ENCODE data around the gene MATR3. TPM values are rescaled to one million over a fixed set of nuclear protein-coding genes. Genes with fewer than 3 reads are reported as not detected.
A peak's percentile ranks its signal among the peaks of the same experiment; 100 is the strongest.

The MATR3 gene
- total and polyA plus RNA-seq, 10 of the 15 experiments (the other 5 are each of a cell fraction or from before 2014, with no cell fraction given): 134 to 401 (median 221) TPM

DNA sequence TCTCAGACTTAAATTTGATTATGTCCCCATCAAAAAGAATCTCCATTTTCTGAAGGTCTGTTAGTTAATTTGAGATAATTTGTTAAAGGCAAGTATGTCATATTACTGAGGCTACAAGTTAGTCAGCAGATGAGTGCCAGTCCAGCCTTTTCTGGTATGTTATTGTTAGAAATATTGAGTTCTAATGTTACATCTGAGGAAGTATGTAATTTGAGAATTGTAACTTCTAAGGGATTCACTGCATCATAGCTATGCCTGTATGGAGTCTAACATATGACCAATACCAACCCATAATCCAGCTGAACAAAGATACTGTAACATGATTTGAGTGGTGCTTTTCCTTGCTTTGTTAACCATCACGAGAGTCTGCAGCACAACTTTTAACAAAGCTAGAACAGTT, 75.6 kb downstream of the MATR3 start:
- ChIA-PET CTCF (interaction anchor here (1.1 to 2.8 kb wide), 8 partner anchors 18 to 117 kb away, joined by 3 to 17 read pairs (median 3); partner anchors contain the start of genes MZB1 and PAIP2), SMC1A (ENCODE audit: uncharacterized antibody, unreplicated experiment) (interaction anchor here (0.5 to 1.9 kb wide), 4 partner anchors 11 to 163 kb away, joined by 3 to 6 read pairs (median 5); no protein-coding TSS in a partner anchor), RAD21 (ENCODE audit: unreplicated experiment) (interaction anchor here (0.7 to 1.0 kb wide), 2 partner anchors 19 to 22 kb away, joined by 3 read pairs; no protein-coding TSS in a partner anchor), POLR2A (interaction anchor here (1.2 to 1.4 kb wide), 2 partner anchors 56 to 85 kb away, joined by 3 to 4 read pairs; no protein-coding TSS in a partner anchor)
- no peak for DNase-seq (ENCODE audit: low read depth, low spot score)
- TSS peak; percentile 68 for BruUV-seq (replicated peaks)
- in situ Hi-C loops (cut with MboI): no loop called here
- no peaks in the 10 kb centered on the region for H3K4me1 ChIP-seq (ENCODE audit: control insufficient read depth, insufficient read depth, low read length)
- no peaks in the 10 kb centered on the region for H3K9me3 ChIP-seq (replicated peaks; ENCODE audit: control insufficient read depth, insufficient read depth, low read length)
- H3K9ac ChIP-seq (ENCODE audit: control insufficient read depth, insufficient read depth, low read length): no peak overlapping the region
- no peak overlapping the region for H3K4me3 ChIP-seq
- no peaks in the 10 kb centered on the region for H3K27me3 ChIP-seq (replicated peaks in 1 of 2; ENCODE audit: control insufficient read depth in 2 of 2, insufficient read depth in 2 of 2, low read length in 1 of 2)
- no peak overlapping the region for H3K27ac ChIP-seq (ENCODE audit: control insufficient read depth, insufficient read depth)
- WGBS (ENCODE audit: insufficient coverage, insufficient replicate concordance, low lambda C conversion rate, missing lambda C conversion rate): 93% methylated on average over 1 of the region's 1 CpG
- FAIRE-seq: no peak
- H3K36me3 ChIP-seq (ENCODE audit: control insufficient read depth in 2 of 2, insufficient read depth in 2 of 2, low read length in 1 of 2): peaks cover 6 to 19% of the 10 kb centered on the region in 2 experiments; a peak in 3 of 4 replicates
- no peaks in the 10 kb centered on the region for H3K79me2 ChIP-seq (ENCODE audit: control insufficient read depth, insufficient read depth, low read length)
- intact Hi-C loops (cut with micrococcal nuclease; ENCODE audit: unreplicated experiment): no loop called here
- no peak overlapping the region for H3K4me2 ChIP-seq (ENCODE audit: control insufficient read depth, insufficient read depth)
- H4K20me1 ChIP-seq (ENCODE audit: control insufficient read depth, insufficient read depth): no peaks in the 10 kb centered on the region
- no peak for ATAC-seq
- H2AFZ ChIP-seq (ENCODE audit: control insufficient read depth, low read depth, low read length): no peak overlapping the region
- no peak for TF ChIP-seq ETV6 (conservative IDR thresholded peaks at IDR 0.05 in 1 of 2, IDR thresholded peaks at IDR 0.05 in 1 of 2; ENCODE audit: borderline replicate concordance in 1 of 2, low read depth in 1 of 2)
- no peak for TF ChIP-seq ATF7 (IDR thresholded peaks at IDR 0.05; ENCODE audit: low read depth)
- TF ChIP-seq TAF1 (IDR thresholded peaks at IDR 0.05; ENCODE audit: borderline replicate concordance, low read depth, low read length): no peak
- TF ChIP-seq PAX5 (IDR thresholded peaks at IDR 0.05; ENCODE audit: borderline replicate concordance, low read depth, low read length): no peak
- TF ChIP-seq SUPT20H (IDR thresholded peaks at IDR 0.05; ENCODE audit: borderline replicate concordance, control insufficient read depth, low read depth, low read length): no peak
- no peak for TF ChIP-seq CREM (IDR thresholded peaks at IDR 0.05; ENCODE audit: low read depth)
- TF ChIP-seq, protein P1, sequence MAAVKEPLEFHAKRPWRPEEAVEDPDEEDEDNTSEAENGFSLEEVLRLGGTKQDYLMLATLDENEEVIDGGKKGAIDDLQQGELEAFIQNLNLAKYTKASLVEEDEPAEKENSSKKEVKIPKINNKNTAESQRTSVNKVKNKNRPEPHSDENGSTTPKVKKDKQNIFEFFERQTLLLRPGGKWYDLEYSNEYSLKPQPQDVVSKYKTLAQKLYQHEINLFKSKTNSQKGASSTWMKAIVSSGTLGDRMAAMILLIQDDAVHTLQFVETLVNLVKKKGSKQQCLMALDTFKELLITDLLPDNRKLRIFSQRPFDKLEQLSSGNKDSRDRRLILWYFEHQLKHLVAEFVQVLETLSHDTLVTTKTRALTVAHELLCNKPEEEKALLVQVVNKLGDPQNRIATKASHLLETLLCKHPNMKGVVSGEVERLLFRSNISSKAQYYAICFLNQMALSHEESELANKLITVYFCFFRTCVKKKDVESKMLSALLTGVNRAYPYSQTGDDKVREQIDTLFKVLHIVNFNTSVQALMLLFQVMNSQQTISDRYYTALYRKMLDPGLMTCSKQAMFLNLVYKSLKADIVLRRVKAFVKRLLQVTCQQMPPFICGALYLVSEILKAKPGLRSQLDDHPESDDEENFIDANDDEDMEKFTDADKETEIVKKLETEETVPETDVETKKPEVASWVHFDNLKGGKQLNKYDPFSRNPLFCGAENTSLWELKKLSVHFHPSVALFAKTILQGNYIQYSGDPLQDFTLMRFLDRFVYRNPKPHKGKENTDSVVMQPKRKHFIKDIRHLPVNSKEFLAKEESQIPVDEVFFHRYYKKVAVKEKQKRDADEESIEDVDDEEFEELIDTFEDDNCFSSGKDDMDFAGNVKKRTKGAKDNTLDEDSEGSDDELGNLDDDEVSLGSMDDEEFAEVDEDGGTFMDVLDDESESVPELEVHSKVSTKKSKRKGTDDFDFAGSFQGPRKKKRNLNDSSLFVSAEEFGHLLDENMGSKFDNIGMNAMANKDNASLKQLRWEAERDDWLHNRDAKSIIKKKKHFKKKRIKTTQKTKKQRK (IDR thresholded peaks at IDR 0.05; ENCODE audit: low read depth, low read length): no peak
- no peak for TF ChIP-seq HCFC1 (IDR thresholded peaks at IDR 0.05; ENCODE audit: low read length)
- no peak for TF ChIP-seq TCF12 (IDR thresholded peaks at IDR 0.05; ENCODE audit: low read depth, low read length)
- no peak for TF ChIP-seq IKZF2 (IDR thresholded peaks at IDR 0.05)
- TF ChIP-seq, protein P2, sequence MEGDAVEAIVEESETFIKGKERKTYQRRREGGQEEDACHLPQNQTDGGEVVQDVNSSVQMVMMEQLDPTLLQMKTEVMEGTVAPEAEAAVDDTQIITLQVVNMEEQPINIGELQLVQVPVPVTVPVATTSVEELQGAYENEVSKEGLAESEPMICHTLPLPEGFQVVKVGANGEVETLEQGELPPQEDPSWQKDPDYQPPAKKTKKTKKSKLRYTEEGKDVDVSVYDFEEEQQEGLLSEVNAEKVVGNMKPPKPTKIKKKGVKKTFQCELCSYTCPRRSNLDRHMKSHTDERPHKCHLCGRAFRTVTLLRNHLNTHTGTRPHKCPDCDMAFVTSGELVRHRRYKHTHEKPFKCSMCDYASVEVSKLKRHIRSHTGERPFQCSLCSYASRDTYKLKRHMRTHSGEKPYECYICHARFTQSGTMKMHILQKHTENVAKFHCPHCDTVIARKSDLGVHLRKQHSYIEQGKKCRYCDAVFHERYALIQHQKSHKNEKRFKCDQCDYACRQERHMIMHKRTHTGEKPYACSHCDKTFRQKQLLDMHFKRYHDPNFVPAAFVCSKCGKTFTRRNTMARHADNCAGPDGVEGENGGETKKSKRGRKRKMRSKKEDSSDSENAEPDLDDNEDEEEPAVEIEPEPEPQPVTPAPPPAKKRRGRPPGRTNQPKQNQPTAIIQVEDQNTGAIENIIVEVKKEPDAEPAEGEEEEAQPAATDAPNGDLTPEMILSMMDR (IDR thresholded peaks at IDR 0.05 in 2 of 3, conservative IDR thresholded peaks at IDR 0.05 in 1 of 3; ENCODE audit: control insufficient read depth in 2 of 3, extremely low read depth in 1 of 3, insufficient read depth in 1 of 3, low read depth in 3 of 3, low read length in 3 of 3): no peak
- no peak for TF ChIP-seq FOXM1 (IDR thresholded peaks at IDR 0.05; ENCODE audit: low read depth, low read length)
